Uterus (tissue), 2 donors: ENCODE results near the gene MDC1.

Experiments used
- POLR2A ChIP-seq, 2 donors: fragments of 450-650 bp; IDR thresholded peaks; one replicate each; pipeline ENCODE4 v1.6.1; 2016; ENCODE audit warnings: antibody characterized with exemption in 2 of 2, mild to moderate bottlenecking in 1 of 2, moderate library complexity in 1 of 2
- TF ChIP-seq, protein P1 (sequence below), 4 experiments: fragments of 200-600 bp in 2 of 4; fragments of 450-650 bp in 2 of 4; sonication (generic) in 2 of 4; IDR thresholded peaks; one replicate each; pipeline ENCODE4 v1.5.1; 2016 to 2019; ENCODE audit warnings: antibody characterized with exemption in 4 of 4, mild to moderate bottlenecking in 2 of 4, moderate library complexity in 1 of 4

DNA sequence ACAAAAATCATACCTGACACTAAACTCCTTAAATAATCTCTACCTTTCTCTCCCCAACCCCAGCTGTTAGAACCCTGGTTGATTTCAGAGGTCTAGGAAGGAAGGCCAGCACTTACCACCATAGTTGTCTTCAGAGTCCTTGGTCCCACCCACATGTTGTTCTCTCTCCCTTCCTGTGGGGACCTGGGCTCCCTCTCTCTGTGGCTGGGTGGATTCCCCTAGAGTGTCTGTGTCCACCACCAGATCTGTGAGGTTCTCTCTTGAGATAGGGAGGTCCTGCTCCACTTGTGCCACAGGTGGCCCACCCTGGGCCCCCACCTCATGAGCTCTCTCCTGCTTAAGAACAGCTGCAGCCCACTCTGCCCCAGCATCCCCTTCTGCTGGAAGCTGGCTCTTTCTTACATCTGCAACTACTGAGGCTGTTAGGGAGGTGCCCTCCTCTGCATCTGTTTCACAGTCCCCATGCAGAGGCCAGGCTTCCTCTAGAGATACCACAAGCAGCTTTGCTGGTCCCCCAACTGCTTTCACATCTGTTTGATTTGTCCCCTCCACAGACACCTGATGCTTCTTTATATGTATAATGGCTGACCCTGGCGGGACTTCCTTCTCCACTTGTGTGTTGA, 5.2 kb downstream of the MDC1 start:
- TF ChIP-seq, protein P1, sequence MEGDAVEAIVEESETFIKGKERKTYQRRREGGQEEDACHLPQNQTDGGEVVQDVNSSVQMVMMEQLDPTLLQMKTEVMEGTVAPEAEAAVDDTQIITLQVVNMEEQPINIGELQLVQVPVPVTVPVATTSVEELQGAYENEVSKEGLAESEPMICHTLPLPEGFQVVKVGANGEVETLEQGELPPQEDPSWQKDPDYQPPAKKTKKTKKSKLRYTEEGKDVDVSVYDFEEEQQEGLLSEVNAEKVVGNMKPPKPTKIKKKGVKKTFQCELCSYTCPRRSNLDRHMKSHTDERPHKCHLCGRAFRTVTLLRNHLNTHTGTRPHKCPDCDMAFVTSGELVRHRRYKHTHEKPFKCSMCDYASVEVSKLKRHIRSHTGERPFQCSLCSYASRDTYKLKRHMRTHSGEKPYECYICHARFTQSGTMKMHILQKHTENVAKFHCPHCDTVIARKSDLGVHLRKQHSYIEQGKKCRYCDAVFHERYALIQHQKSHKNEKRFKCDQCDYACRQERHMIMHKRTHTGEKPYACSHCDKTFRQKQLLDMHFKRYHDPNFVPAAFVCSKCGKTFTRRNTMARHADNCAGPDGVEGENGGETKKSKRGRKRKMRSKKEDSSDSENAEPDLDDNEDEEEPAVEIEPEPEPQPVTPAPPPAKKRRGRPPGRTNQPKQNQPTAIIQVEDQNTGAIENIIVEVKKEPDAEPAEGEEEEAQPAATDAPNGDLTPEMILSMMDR (IDR thresholded peaks at IDR 0.05) = no peak
- no peak for TF ChIP-seq POLR2A (IDR thresholded peaks at IDR 0.05)
